Lower leg skin (tissue), 3 donors: ENCODE results near the gene PKD1L1.

Experiments used
- POLR2A ChIP-seq, 2 donors: fragments of 450-650 bp; IDR thresholded peaks; one replicate each; pipeline ENCODE4 v1.6.1; 2016 to 2017; ENCODE audit warnings: antibody characterized with exemption in 2 of 2, mild to moderate bottlenecking in 1 of 2, moderate library complexity in 1 of 2
- TF ChIP-seq, protein P1 (sequence below), 3 donors: fragments of 450-650 bp; IDR thresholded peaks; one replicate each; pipeline ENCODE4 v1.5.1; 2016; ENCODE audit warnings: antibody characterized with exemption in 3 of 3, mild to moderate bottlenecking in 3 of 3, moderate library complexity in 2 of 3

DNA sequence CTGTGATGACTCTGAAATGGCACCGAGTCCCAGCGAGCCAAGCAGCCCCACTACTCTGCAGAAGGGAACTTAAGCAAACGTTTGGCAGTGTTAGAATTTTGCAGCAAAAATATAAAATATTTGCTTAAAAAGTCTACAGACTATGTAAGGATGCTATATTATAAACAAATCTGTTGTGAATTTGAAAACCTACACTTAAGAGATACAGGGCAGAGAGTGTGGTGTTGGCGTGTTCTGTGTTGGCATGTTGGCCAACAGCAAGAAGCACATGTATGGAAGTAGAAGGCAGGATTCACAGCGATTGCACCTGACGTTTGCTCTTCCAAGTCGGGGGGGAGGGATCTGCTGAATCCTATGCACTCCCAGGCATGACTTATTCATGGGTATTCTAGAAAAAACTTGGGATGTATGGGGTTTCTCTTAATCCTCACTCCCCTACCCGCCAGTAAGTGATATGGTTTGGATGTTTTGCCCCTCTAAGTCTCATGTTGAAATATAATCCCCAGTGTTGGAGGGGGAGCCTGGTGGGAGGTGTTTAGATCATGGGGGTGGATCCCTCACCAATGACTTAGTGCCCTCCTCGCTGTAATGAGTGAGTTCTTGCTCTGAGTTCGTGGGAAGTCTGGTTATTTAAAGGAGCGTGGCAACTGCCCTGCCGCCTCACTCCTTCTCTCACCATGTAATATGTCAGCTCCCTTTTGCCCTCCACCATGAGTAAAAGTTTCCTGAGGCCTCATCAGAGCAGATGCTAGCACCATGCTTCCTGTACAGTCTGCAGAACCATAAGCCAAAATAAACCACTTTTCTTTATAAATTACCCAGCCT is 62.1 kb downstream of the PKD1L1 start:
- TF ChIP-seq POLR2A (IDR thresholded peaks at IDR 0.05), result no peak
- TF ChIP-seq, protein P1, sequence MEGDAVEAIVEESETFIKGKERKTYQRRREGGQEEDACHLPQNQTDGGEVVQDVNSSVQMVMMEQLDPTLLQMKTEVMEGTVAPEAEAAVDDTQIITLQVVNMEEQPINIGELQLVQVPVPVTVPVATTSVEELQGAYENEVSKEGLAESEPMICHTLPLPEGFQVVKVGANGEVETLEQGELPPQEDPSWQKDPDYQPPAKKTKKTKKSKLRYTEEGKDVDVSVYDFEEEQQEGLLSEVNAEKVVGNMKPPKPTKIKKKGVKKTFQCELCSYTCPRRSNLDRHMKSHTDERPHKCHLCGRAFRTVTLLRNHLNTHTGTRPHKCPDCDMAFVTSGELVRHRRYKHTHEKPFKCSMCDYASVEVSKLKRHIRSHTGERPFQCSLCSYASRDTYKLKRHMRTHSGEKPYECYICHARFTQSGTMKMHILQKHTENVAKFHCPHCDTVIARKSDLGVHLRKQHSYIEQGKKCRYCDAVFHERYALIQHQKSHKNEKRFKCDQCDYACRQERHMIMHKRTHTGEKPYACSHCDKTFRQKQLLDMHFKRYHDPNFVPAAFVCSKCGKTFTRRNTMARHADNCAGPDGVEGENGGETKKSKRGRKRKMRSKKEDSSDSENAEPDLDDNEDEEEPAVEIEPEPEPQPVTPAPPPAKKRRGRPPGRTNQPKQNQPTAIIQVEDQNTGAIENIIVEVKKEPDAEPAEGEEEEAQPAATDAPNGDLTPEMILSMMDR (IDR thresholded peaks at IDR 0.05), result no peak
